GM12878 (cell line): ENCODE results near the gene IL20RA. TPM values are rescaled to one million over a fixed set of nuclear protein-coding genes. Genes with fewer than 3 reads are reported as not detected.

Experiments used
- ATAC-seq: fragments of 200-7000 bp; cut with Tn5 transposase; 3 replicates; pipeline ENCODE4 v1.9.1; 2020; ENCODE audit warnings: mild to moderate bottlenecking, moderate library complexity
- BruUV-seq: library from RNA; stranded (reverse); fragments of 400-500 nt; replicated peaks from 2 replicates; lab custom pipeline; 2021; lab: Mats Ljungman, UMichigan
- CTCF ChIA-PET: fragments of 300-600 bp; sonication (Branson Sonifier 250); formaldehyde crosslinking; extraction: SDS; loops from one replicate; lab custom pipeline; 2021; ENCODE audit warnings: inconsistent platforms; lab: Yijun Ruan, JAX
- POLR2A ChIA-PET: fragments of 350-600 bp; formaldehyde crosslinking; extraction: SDS; loops from one replicate; lab custom pipeline; 2021; ENCODE audit warnings: inconsistent platforms; lab: Charles Lee
- RAD21 ChIA-PET: fragments of 300-600 bp; sonication (Branson Sonifier 250); formaldehyde crosslinking; loops from one replicate; lab custom pipeline; 2023; ENCODE audit warnings: antibody characterized with exemption; ENCODE audit not compliant: unreplicated experiment; lab: Charles Lee
- SMC1A ChIA-PET: fragments of 300-600 bp; sonication (Branson Sonifier 250); formaldehyde crosslinking; loops from one replicate; lab custom pipeline; 2023; ENCODE audit not compliant: unreplicated experiment, uncharacterized antibody; lab: Charles Lee
- DNase-seq: peaks from one replicate; pipeline ENCODE4 v3.0.0-alpha.2; 2011; ENCODE audit warnings: low read depth, low spot score
- FAIRE-seq: peaks from 3 replicates; lab custom pipeline; 2011; peaks lifted over from hg19 to GRCh38; lab: Jason Lieb, UNC
- H2AFZ ChIP-seq: 2 replicates; pipeline ENCODE4 v1.6.0; 2011; ENCODE audit warnings: low read depth, low read length, control low read depth; ENCODE audit not compliant: control insufficient read depth
- H3K27ac ChIP-seq: 2 replicates; pipeline ENCODE4 v1.5.1; 2011; ENCODE audit warnings: control low read depth; ENCODE audit not compliant: control insufficient read depth, insufficient read depth
- H3K27me3 ChIP-seq, 2 experiments: replicated peaks in 1 of 2; 2 replicates each; pipeline versions ENCODE4 v1.6.0 to v1.6.1; 2011; ENCODE audit warnings: low read length in 1 of 2; ENCODE audit not compliant: control insufficient read depth in 2 of 2, insufficient read depth in 2 of 2
- H3K36me3 ChIP-seq, 2 experiments: 2 replicates each; pipeline ENCODE4 v1.5.1; 2011; ENCODE audit warnings: low read length in 1 of 2; ENCODE audit not compliant: control insufficient read depth in 2 of 2, insufficient read depth in 2 of 2
- H3K4me1 ChIP-seq: 2 replicates; pipeline ENCODE4 v1.6.1; 2011; ENCODE audit warnings: mild to moderate bottlenecking, low read length, moderate library complexity, mixed read lengths; ENCODE audit not compliant: control insufficient read depth, insufficient read depth
- H3K4me2 ChIP-seq: 2 replicates; pipeline ENCODE4 v1.6.0; 2011; ENCODE audit warnings: control low read depth; ENCODE audit not compliant: control insufficient read depth, insufficient read depth
- H3K4me3 ChIP-seq: fragments of 200-600 bp; sonication (generic); 2 replicates; pipeline ENCODE4 v1.5.1; 2016
- H3K79me2 ChIP-seq: 2 replicates; pipeline ENCODE4 v1.6.0; 2011; ENCODE audit warnings: low read length; ENCODE audit not compliant: control insufficient read depth, insufficient read depth
- H3K9ac ChIP-seq: 2 replicates; pipeline ENCODE4 v1.8.0; 2011; ENCODE audit warnings: low read length, control low read depth, mixed read lengths; ENCODE audit not compliant: control insufficient read depth, insufficient read depth
- H3K9me3 ChIP-seq: replicated peaks from 3 replicates; pipeline ENCODE4 v1.5.1; 2011; ENCODE audit warnings: mild to moderate bottlenecking, low read length; ENCODE audit not compliant: control insufficient read depth, insufficient read depth
- H4K20me1 ChIP-seq: 2 replicates; pipeline ENCODE4 v1.6.0; 2011; ENCODE audit not compliant: control insufficient read depth, insufficient read depth
- EZH2 ChIP-seq: IDR thresholded peaks from 2 replicates; pipeline ENCODE4 v1.6.1; 2012; ENCODE audit warnings: low read depth, mild to moderate bottlenecking, control low read depth, inconsistent platforms, low read length, borderline replicate concordance; ENCODE audit not compliant: control insufficient read depth
- SIN3A ChIP-seq: IDR thresholded peaks from 2 replicates; pipeline ENCODE4 v1.6.1; 2012; ENCODE audit warnings: low read depth, low read length, improper control_type of control experiment
- SREBF1 ChIP-seq: IDR thresholded peaks from 2 replicates; pipeline ENCODE4 v1.6.1; 2012; ENCODE audit warnings: mild to moderate bottlenecking, low read length
- STAT3 ChIP-seq: IDR thresholded peaks from 2 replicates; pipeline ENCODE4 v1.6.1; 2011; ENCODE audit warnings: low read depth, low read length, improper control_type of control experiment
- TARDBP ChIP-seq: IDR thresholded peaks from 2 replicates; pipeline ENCODE4 v1.6.1; 2016; ENCODE audit warnings: borderline replicate concordance
- ZNF217 ChIP-seq: fragments of 450-650 bp; IDR thresholded peaks from 2 replicates; pipeline ENCODE4 v1.6.1; 2017; ENCODE audit warnings: antibody characterized with exemption, mild to moderate bottlenecking
- ZZZ3 ChIP-seq: IDR thresholded peaks from 2 replicates; pipeline ENCODE4 v1.6.1; 2011; ENCODE audit warnings: low read depth; ENCODE audit not compliant: control insufficient read depth, insufficient read length
- WGBS: methylation state at CpG from one replicate; pipeline ENCODE4 v1.1.6; 2016; ENCODE audit warnings: low lambda C conversion rate; ENCODE audit not compliant: insufficient replicate concordance, insufficient coverage; ENCODE audit errors: missing lambda C conversion rate; 5-methylcytosine and 5-hydroxymethylcytosine counted together
- in situ Hi-C: fragments of 300-500 bp; cut with MboI; formaldehyde crosslinking; loops from 9 replicates; pipeline ENCODE4 v1.14.3; 2018; ENCODE audit warnings: mixed read lengths
- intact Hi-C: fragments of 100-400 bp; cut with micrococcal nuclease; formaldehyde crosslinking; loops from one replicate; pipeline ENCODE4 v1.14.2; 2022; ENCODE audit not compliant: unreplicated experiment
- polyA plus RNA-seq, 11 experiments: library from polyadenylated mRNA; depleted of rRNA in 4 of 11; unstranded in 6 of 11; stranded (reverse) in 5 of 11; fragments of >200 nt; fragmentation: Nextera tagmentation in 4 of 11; fragmentation: Illumina TruSeq in 1 of 11; extraction: Ambion mirVana in 4 of 11; extraction: Trizol in 1 of 11; gene quantifications; 1 replicate in 1 of 11; 2 replicates in 10 of 11; pipeline versions ENCODE4 v1.2.1 to v1.2.3, GENCODE V29; 2011 to 2016; ENCODE audit warnings: inconsistent platforms in 2 of 11, missing spikeins in 2 of 11, low read depth in 1 of 11
- total RNA-seq, 4 experiments: library from RNA; depleted of rRNA in 3 of 4; stranded (reverse); fragments of >200 nt in 3 of 4; fragmentation: Illumina TruSeq in 1 of 4; extraction: Trizol in 1 of 4; gene quantifications; 2 replicates each; pipeline versions ENCODE4 v1.2.1 to v1.2.3, GENCODE V29; 2013 to 2021

Gene IL20RA
- total and polyA plus RNA-seq, 10 of the 15 experiments (the other 5 are each of a cell fraction or from before 2014, with no cell fraction given), result 0.02 to 0.16 (median 0.09) TPM; not detected in 3

GRCh38 chr6:137049095-137049494 lies 4.3 kb upstream of the IL20RA start (continued):
- TF ChIP-seq SREBF1 (no peak), STAT3 (no peak), EZH2 (no peak), SIN3A (no peak), TARDBP (no peak), ZZZ3 (no peak)
- TF ChIP-seq, all 136 proteins: peak for 0

GRCh38 chr6:137046871-137047412 lies 2.2 kb upstream of the IL20RA start:
- Histone ChIP-seq H3K9me3 (no peaks in the 10 kb centered on the region; the same call in 2 of the 3 replicates), H3K4me1 (no peaks in the 10 kb centered on the region), H4K20me1 (no peaks in the 10 kb centered on the region), H3K9ac (no peak overlapping the region), H3K27me3 (peaks cover 6 to 16% of the 10 kb centered on the region in 2 experiments), H2AFZ (no peak overlapping the region), H3K79me2 (no peaks in the 10 kb centered on the region), H3K27ac (no peak overlapping the region), H3K4me2 (no peak overlapping the region), H3K4me3 (no peak overlapping the region), H3K36me3 (no peaks in the 10 kb centered on the region)
- BruUV-seq, result no TSS peak
- intact Hi-C loops (no loop called here), in situ Hi-C loops (no loop called here)
- DNase-seq (no peak), FAIRE-seq (no peak), ATAC-seq (no peak)
- ChIA-PET SMC1A (no interaction called here), RAD21 (no interaction called here), CTCF (no interaction called here), POLR2A (no interaction called here)
- no peak for TF ChIP-seq ZNF217
- 46% methylated on average over 5 of the region's 5 CpGs for WGBS
